ENCODE data around the gene U2AF2. TPM values are rescaled to one million over a fixed set of nuclear protein-coding genes. Genes with fewer than 3 reads are reported as not detected.

The U2AF2 gene
- total RNA-seq, 1 experiment from 2014 or later, result 321 TPM

DNA sequence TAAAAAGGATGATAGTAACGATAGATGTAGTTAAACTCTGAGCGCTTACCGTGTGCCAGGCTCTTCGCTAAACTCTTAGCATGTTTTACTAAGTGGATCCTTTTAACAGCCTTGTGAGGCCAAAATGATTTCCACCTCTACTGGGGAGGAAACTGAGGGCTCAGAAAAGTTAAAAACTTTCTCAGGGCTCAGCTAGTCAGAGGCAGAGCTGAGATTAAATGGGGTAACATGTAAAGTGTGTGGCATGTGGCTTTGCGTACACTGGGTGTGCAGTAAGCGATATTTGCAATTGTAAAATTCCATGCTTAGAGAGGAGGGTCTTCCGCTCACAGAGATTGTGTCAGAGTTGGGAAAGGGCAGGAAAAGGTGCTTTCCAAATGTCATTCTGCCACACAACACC lies 1.7 kb downstream of the U2AF2 start:
- peaks cover 0 to 3% of the 10 kb centered on the region in 2 experiments; a peak in 2 of 5 replicates for H3K9me3 Mint-ChIP-seq
- H4K20me1 ChIP-seq (ENCODE audit: control insufficient read depth, insufficient read depth, insufficient read length), result peaks cover 5% of the 10 kb centered on the region
- peak overlapping the region; percentile 93 to 94 for H3K4me3 Mint-ChIP-seq
- H3K36me3 Mint-ChIP-seq (ENCODE audit: insufficient read depth in 1 of 3, low read depth in 3 of 3), result peaks cover 22 to 61% (median 43%) of the 10 kb centered on the region in 3 experiments
- no peak overlapping the region for H2AK5ac ChIP-seq (ENCODE audit: insufficient read length, low read length)
- H4K8ac ChIP-seq (replicated peaks; ENCODE audit: insufficient read length, low read depth, low read length), result no peak overlapping the region
- no peaks in the 10 kb centered on the region for H3K27me3 ChIP-seq (ENCODE audit: insufficient read depth, low read length)
- H2BK12ac ChIP-seq (ENCODE audit: insufficient read length, low read depth, low read length), result no peak overlapping the region
- peaks cover 22% of the 10 kb centered on the region for H3K23me2 ChIP-seq (ENCODE audit: insufficient read length, low read depth, low read length, poor library complexity, severe bottlenecking)
- TF ChIP-seq, protein P1, sequence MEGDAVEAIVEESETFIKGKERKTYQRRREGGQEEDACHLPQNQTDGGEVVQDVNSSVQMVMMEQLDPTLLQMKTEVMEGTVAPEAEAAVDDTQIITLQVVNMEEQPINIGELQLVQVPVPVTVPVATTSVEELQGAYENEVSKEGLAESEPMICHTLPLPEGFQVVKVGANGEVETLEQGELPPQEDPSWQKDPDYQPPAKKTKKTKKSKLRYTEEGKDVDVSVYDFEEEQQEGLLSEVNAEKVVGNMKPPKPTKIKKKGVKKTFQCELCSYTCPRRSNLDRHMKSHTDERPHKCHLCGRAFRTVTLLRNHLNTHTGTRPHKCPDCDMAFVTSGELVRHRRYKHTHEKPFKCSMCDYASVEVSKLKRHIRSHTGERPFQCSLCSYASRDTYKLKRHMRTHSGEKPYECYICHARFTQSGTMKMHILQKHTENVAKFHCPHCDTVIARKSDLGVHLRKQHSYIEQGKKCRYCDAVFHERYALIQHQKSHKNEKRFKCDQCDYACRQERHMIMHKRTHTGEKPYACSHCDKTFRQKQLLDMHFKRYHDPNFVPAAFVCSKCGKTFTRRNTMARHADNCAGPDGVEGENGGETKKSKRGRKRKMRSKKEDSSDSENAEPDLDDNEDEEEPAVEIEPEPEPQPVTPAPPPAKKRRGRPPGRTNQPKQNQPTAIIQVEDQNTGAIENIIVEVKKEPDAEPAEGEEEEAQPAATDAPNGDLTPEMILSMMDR (conservative IDR thresholded peaks at IDR 0.05), result no peak
- no peak overlapping the region for H3K27ac ChIP-seq (ENCODE audit: insufficient read length, low read depth, low read length)
- peaks cover 27 to 35% of the 10 kb centered on the region in 2 experiments for H3K4me1 Mint-ChIP-seq
- no peak overlapping the region for H2BK5ac ChIP-seq (ENCODE audit: insufficient read length, low read length)
- H3K4ac ChIP-seq (ENCODE audit: low read depth, low read length), result no peak overlapping the region
- H2BK15ac ChIP-seq (ENCODE audit: low read depth, low read length), result no peak overlapping the region
- H4K91ac ChIP-seq (ENCODE audit: insufficient read length, low read depth, low read length), result no peak overlapping the region
- no peak overlapping the region for H3K14ac ChIP-seq (ENCODE audit: insufficient read depth, low read length)
- no peak overlapping the region for H3K18ac ChIP-seq (ENCODE audit: insufficient read length, low read depth, low read length)
- H3K9me3 ChIP-seq (ENCODE audit: control insufficient read depth, low read depth, low read length), result no peaks in the 10 kb centered on the region
- H3K79me2 ChIP-seq (ENCODE audit: insufficient read depth, low read length), result peaks cover 45% of the 10 kb centered on the region
- H3T11ph ChIP-seq (ENCODE audit: low read length), result no peak overlapping the region
- H4K5ac ChIP-seq (ENCODE audit: insufficient read length, low read depth, low read length), result no peak overlapping the region
- peaks cover 7% of the 10 kb centered on the region; the same call in 1 of the 2 replicates for H3K4me1 ChIP-seq (ENCODE audit: insufficient read depth, low read length)
- peak overlapping the region; percentile 98 for H3K9ac ChIP-seq (ENCODE audit: extremely low read depth, insufficient read length, low read length)
- H3K79me1 ChIP-seq (ENCODE audit: insufficient read depth, low read depth, low read length, poor library complexity, severe bottlenecking), result no peaks in the 10 kb centered on the region
- H3K27ac Mint-ChIP-seq, result peak overlapping the region; percentile 95 to 98 (median 98); a peak in 5 of 7 replicates
- WGBS (ENCODE audit: extremely low coverage, insufficient read length, low lambda C conversion rate), result no CpG with 5 or more reads among the region's 7 CpGs
- no peaks in the 10 kb centered on the region; the same call in 1 of the 2 replicates for H3K27me3 Mint-ChIP-seq (ENCODE audit: low read depth)
- DNase-seq, result no peak
- H3K23ac ChIP-seq (ENCODE audit: insufficient read length, low read depth, low read length), result no peak overlapping the region
- no peak overlapping the region for H3K56ac ChIP-seq (ENCODE audit: insufficient read length, low read depth, low read length)
- no peak overlapping the region for H2BK120ac ChIP-seq (ENCODE audit: low read depth, low read length, poor library complexity, severe bottlenecking)
- H2AFZ ChIP-seq (ENCODE audit: low read length), result no peak overlapping the region
- no peak overlapping the region for H2BK20ac ChIP-seq (ENCODE audit: low read depth, low read length, poor library complexity, severe bottlenecking)
- peak overlapping the region; percentile 98 for H3K4me2 ChIP-seq (ENCODE audit: insufficient read depth, insufficient read length, low read length)
